ENCODE results near the gene ATG7. TPM values are rescaled to one million over a fixed set of nuclear protein-coding genes. Genes with fewer than 3 reads are reported as not detected.

The ATG7 gene
- total RNA-seq, 1 experiment from 2014 or later = 56.1 TPM

- DNase-seq = no peak
- ChIA-PET POLR2A (ENCODE audit: unreplicated experiment) (no interaction called here), CTCF (no interaction called here)
- no peaks in the 10 kb centered on the region for H3K27me3 ChIP-seq (ENCODE audit: insufficient read depth, low read depth)
- H3K4me2 ChIP-seq = no peak overlapping the region
- no peaks in the 10 kb centered on the region for H3K79me2 ChIP-seq (ENCODE audit: low read depth)
- no peak overlapping the region for H2AFZ ChIP-seq
- H3K4me1 ChIP-seq (replicated peaks; ENCODE audit: insufficient read depth) = no peaks in the 10 kb centered on the region
- no peak overlapping the region for H3K4me3 ChIP-seq
- H3K36me3 ChIP-seq (ENCODE audit: low read depth) = peaks cover 20% of the 10 kb centered on the region
- peaks cover 22% of the 10 kb centered on the region; the same call in 1 of the 2 replicates for H4K20me1 ChIP-seq (ENCODE audit: insufficient read depth)
- no TSS peak for BruUV-seq (replicated peaks)
- H3K9me2 ChIP-seq (ENCODE audit: insufficient read depth) = no peaks in the 10 kb centered on the region
- intact Hi-C loops (cut with micrococcal nuclease; ENCODE audit: unreplicated experiment) = no loop called here
- no peaks in the 10 kb centered on the region for H3F3A ChIP-seq (ENCODE audit: insufficient read depth, low read depth)
- peaks cover 13% of the 10 kb centered on the region; the same call in 1 of the 2 replicates for H3K9me3 ChIP-seq (ENCODE audit: insufficient read depth, low read depth)
- no peak for TF ChIP-seq EZH2 (IDR thresholded peaks at IDR 0.05; ENCODE audit: low read depth)
- TF ChIP-seq CTCF (conservative IDR thresholded peaks at IDR 0.05) = no peak
- no peak overlapping the region for H3K27ac ChIP-seq
Measured at GRCh38 chr3:11411956-11412355, 139.8 kb downstream of the ATG7 start.

GRCh38 chr3:11413071-11413470, 140.9 kb downstream of the ATG7 start:
- Histone ChIP-seq H3K9me3 (ENCODE audit: insufficient read depth, low read depth) (peaks cover 3% of the 10 kb centered on the region; the same call in 1 of the 2 replicates), H3K4me1 (replicated peaks; ENCODE audit: insufficient read depth) (no peaks in the 10 kb centered on the region), H3K4me3 (no peak overlapping the region), H2AFZ (no peak overlapping the region), H3K36me3 (ENCODE audit: low read depth) (peaks cover 11% of the 10 kb centered on the region), H3F3A (ENCODE audit: insufficient read depth, low read depth) (no peaks in the 10 kb centered on the region), H3K9me2 (ENCODE audit: insufficient read depth) (no peaks in the 10 kb centered on the region), H3K79me2 (ENCODE audit: low read depth) (no peaks in the 10 kb centered on the region), H4K20me1 (ENCODE audit: insufficient read depth) (peaks cover 22% of the 10 kb centered on the region; the same call in 1 of the 2 replicates), H3K4me2 (no peak overlapping the region), H3K27ac (no peak overlapping the region), H3K27me3 (ENCODE audit: insufficient read depth, low read depth) (no peaks in the 10 kb centered on the region)
- POLR2A ChIA-PET (ENCODE audit: unreplicated experiment) = no interaction called here
- DNase-seq = no peak
- CTCF ChIA-PET = no interaction called here
- BruUV-seq (replicated peaks) = no TSS peak
- intact Hi-C loops (cut with micrococcal nuclease; ENCODE audit: unreplicated experiment) = no loop called here
- TF ChIP-seq EZH2 (IDR thresholded peaks at IDR 0.05; ENCODE audit: low read depth) (no peak), CTCF (conservative IDR thresholded peaks at IDR 0.05) (no peak)

GRCh38 chr3:11415099-11415498, 142.9 kb downstream of the ATG7 start:
- no peaks in the 10 kb centered on the region for H3K27me3 ChIP-seq (ENCODE audit: insufficient read depth, low read depth)
- H3F3A ChIP-seq (ENCODE audit: insufficient read depth, low read depth) = no peaks in the 10 kb centered on the region
- H3K9me3 ChIP-seq (ENCODE audit: insufficient read depth, low read depth) = no peaks in the 10 kb centered on the region
- DNase-seq = no peak
- H3K4me1 ChIP-seq (replicated peaks; ENCODE audit: insufficient read depth) = no peaks in the 10 kb centered on the region
- no peak overlapping the region for H2AFZ ChIP-seq
- POLR2A ChIA-PET (ENCODE audit: unreplicated experiment) = interaction anchor here (0.6 kb wide), 1 partner anchor 350 kb away, joined by 4 read pairs; no protein-coding TSS in a partner anchor
- intact Hi-C loops (cut with micrococcal nuclease; ENCODE audit: unreplicated experiment) = no loop called here
- BruUV-seq (replicated peaks) = no TSS peak
- H3K79me2 ChIP-seq (ENCODE audit: low read depth) = no peaks in the 10 kb centered on the region
- H3K9me2 ChIP-seq (ENCODE audit: insufficient read depth) = no peaks in the 10 kb centered on the region
- CTCF ChIA-PET = no interaction called here
- TF ChIP-seq EZH2 (IDR thresholded peaks at IDR 0.05; ENCODE audit: low read depth) = no peak
- TF ChIP-seq CTCF (conservative IDR thresholded peaks at IDR 0.05) = no peak
- H4K20me1 ChIP-seq (ENCODE audit: insufficient read depth) = peaks cover 22% of the 10 kb centered on the region; the same call in 1 of the 2 replicates
- peaks cover 6% of the 10 kb centered on the region; the same call in 1 of the 2 replicates for H3K36me3 ChIP-seq (ENCODE audit: low read depth)
- no peak overlapping the region for H3K27ac ChIP-seq
- no peak overlapping the region for H3K4me2 ChIP-seq
- H3K4me3 ChIP-seq = no peak overlapping the region

All from PC-9 (cell line).